ENCODE data around the gene MRPL17. TPM values are rescaled to one million over a fixed set of nuclear protein-coding genes. Genes with fewer than 3 reads are reported as not detected.

Gene MRPL17
- total RNA-seq, 1 experiment from 2014 or later, result 38.7 TPM

Other genes with a start within 250 kb of the MRPL17 start
- gene HPX, start 242.4 kb downstream of the MRPL17 start, total RNA-seq (2014; rRNA removed; shearing (Covaris generic)), result 0.32 TPM in 1 of 2 replicates, not detected in the other
- gene TRIM3, start 209.4 kb downstream of the MRPL17 start, total RNA-seq (2014; rRNA removed; shearing (Covaris generic)), result 9.1 and 11.0 TPM in 2 replicates
- gene ARFIP2, start 202.0 kb downstream of the MRPL17 start, total RNA-seq (2014; rRNA removed; shearing (Covaris generic)), result 14.0 and 22.9 TPM in 2 replicates
- 5.6 and 19.1 TPM in 2 replicates for gene TIMM10B, start 201.8 kb downstream of the MRPL17 start, total RNA-seq (2014; rRNA removed; shearing (Covaris generic))
- 1.5 and 1.8 TPM in 2 replicates for gene DNHD1, start 186.1 kb downstream of the MRPL17 start, total RNA-seq (2014; rRNA removed; shearing (Covaris generic))
- 10.2 and 12.0 TPM in 2 replicates for gene RRP8, start 79.7 kb downstream of the MRPL17 start, total RNA-seq (2014; rRNA removed; shearing (Covaris generic))
- 160 and 180 TPM in 2 replicates for gene ILK, start 79.6 kb downstream of the MRPL17 start, total RNA-seq (2014; rRNA removed; shearing (Covaris generic))
- gene TAF10, start 71.1 kb downstream of the MRPL17 start, total RNA-seq (2014; rRNA removed; shearing (Covaris generic)), result 25.2 and 35.2 TPM in 2 replicates
- 5.9 and 6.8 TPM in 2 replicates for gene TPP1, start 63.9 kb downstream of the MRPL17 start, total RNA-seq (2014; rRNA removed; shearing (Covaris generic))
- 7.8 and 12.0 TPM in 2 replicates for gene DCHS1, start 27.5 kb downstream of the MRPL17 start, total RNA-seq (2014; rRNA removed; shearing (Covaris generic))
- not detected in 2 replicates for gene OR2AG2, start 88.6 kb upstream of the MRPL17 start, total RNA-seq (2014; rRNA removed; shearing (Covaris generic))
- gene OR2AG1, start 99.7 kb upstream of the MRPL17 start, total RNA-seq (2014; rRNA removed; shearing (Covaris generic)), result not detected in 2 replicates
- not detected in 2 replicates for gene OR6A2, start 116.3 kb upstream of the MRPL17 start, total RNA-seq (2014; rRNA removed; shearing (Covaris generic))
- gene OR10A5, start 162.3 kb upstream of the MRPL17 start, total RNA-seq (2014; rRNA removed; shearing (Covaris generic)), result not detected in 2 replicates
- gene OR10A2, start 179.7 kb upstream of the MRPL17 start, total RNA-seq (2014; rRNA removed; shearing (Covaris generic)), result not detected in 2 replicates
- not detected in 2 replicates for gene OR10A4, start 193.3 kb upstream of the MRPL17 start, total RNA-seq (2014; rRNA removed; shearing (Covaris generic))
- not detected in 2 replicates for gene OR2D2, start 209.2 kb upstream of the MRPL17 start, total RNA-seq (2014; rRNA removed; shearing (Covaris generic))
- gene OR2D3, start 237.7 kb upstream of the MRPL17 start, total RNA-seq (2014; rRNA removed; shearing (Covaris generic)), result not detected in 2 replicates
- gene ZNF215, start 243.1 kb upstream of the MRPL17 start, total RNA-seq (2014; rRNA removed; shearing (Covaris generic)), result not detected in 2 replicates